Measurements from ENCODE around the gene CD44.

DNA sequence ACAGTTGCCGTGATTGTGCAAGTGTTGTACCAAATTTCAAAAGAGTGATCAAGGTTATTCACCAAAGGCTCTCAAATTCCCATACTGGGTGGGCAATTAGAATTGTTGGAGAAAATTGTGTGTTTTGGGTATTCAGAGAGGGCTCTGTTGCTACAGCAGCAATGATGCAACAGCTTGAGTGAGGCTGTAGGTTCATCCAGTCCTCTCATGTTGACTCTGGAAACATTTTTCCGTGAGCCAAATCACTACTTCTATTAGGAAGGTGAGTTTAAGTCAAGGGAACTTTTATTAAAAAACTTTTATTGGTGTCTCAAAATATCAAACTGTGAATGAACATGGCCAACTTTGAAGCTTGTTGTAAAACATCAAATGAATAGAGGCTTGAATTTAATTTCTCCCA lies 116.5 kb downstream of the CD44 start:
- TF ChIP-seq CHD2 (IDR thresholded peaks at IDR 0.05; ENCODE audit: low read length, partially characterized antibody) (no peak), POLR2AphosphoS5 (IDR thresholded peaks at IDR 0.05; ENCODE audit: low read depth, low read length) (no peak)
